A549 treated with CORT108297 at 1 μM for 4 hours (cell line): ENCODE results near the gene DYNLL1. TPM values are rescaled to one million over a fixed set of nuclear protein-coding genes. Genes with fewer than 3 reads are reported as not detected.

ENCODE experiments used
- total RNA-seq: library from RNA; stranded (reverse); fragments of 200-300 nt; extraction: Qiagen RNA extraction; gene quantifications from 5 replicates; pipeline ENCODE4 v1.2.3, GENCODE V29; 2022

The DYNLL1 gene
- 628 to 767 TPM (median 649 TPM) in 5 replicates for total RNA-seq

DNA sequence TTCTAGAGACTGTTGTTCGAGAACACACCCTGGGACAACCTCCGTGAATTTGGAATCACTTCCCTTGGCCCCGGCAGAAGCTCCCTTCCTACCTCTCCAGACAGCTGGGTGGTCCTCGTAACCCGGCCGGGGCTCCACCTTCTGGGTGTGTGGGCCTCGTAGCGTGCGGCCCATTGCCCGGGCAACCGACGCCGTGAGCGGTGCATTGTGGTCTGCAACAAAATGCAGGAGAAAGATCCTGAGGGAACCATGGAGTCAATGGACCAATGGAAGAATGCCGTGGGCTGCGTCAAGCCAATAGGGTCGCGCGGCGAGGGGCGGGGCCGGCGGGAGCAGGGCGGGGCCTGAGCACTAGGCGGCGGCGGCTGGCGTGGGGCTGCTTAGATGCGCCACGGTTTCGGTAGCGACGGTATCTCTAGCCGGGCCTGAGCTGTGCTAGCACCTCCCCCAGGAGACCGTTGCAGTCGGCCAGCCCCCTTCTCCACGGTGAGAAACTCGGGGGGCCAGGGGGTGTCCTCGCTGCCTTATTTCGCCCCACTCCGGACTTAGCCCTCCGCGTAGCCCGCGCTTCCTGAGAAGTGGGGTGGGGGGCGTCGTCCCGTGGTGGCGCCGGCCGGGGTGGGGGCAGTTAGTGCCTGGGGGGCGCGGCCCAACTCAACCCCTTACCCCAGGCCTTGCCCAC is at the start of gene DYNLL1:
DYNLL1 (plus strand) TSS at position 383 of the 682 bp plus-strand sequence. CDS start 309 bp downstream, outside the sequence.

DNA sequence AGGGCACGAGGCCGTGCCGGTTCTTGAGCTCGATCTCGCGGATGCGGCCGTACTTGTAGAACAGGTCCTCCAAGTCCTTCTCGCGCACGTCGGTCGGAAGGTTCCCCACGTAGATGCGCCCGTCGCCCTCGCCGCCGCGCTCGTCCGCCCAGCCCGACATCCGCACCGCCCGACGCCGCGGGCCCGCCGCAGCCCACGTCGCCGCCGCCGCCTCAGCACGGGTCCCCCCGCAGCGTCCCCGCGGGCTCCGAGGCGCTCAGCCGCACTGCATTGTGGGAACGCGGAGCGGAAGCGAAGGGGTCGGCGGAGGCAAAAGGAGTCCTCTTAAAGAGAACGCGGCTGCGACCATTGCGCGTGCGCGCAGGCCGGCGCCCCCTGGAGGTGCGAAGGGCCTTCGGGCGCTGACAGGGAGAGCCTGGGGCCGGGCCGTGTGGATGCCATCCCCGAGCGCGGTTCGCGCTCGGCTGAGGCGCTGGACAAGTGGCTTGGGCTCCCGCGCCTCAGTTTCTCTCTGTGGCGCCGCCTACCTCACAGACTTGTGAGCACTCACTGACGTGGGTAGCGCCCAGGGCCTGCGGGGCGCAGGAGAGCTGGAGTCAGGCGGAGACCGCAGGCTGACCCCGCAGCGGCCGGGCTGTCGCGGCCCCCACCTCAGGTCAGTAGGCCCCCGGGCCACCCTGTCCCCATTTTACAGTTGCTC is 26.3 kb upstream of the DYNLL1 start, which contains the start of gene SRSF9:
SRSF9 (minus strand) TSS at position 299 of the 700 bp plus-strand sequence; CDS start at position 160, 139 bp downstream.

DNA sequence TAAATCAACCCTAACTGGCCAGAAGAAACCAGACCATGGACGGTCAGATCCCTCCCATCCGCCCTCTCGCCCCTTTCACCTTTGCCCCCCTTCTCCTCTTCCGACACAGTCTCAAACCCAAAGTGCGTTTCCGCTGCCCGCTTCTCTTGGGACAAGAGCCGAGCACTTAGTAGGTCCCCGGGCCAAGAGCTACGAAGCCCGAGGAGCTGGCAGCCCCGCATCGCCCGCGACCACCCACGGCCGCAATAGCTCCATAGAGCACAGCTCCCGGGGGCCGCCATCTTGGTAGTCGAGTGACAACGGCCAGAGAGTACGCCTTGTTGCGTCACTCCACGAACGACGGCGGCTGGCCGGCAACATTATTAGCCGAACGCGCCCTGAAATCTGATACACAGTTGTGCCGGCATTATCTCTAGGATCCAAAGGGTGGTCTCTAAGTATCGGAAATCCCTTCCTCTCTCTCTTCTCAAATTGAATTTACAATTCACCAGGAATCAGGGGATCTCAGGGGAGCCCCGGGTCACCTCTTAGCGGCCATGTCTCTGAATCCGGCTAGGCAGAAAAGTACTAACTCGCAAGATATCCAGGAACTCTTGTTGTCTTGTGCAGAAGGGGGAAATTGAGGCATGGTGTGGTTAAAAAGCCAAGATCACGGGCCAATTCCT is 33.1 kb downstream of the DYNLL1 start, which contains the start of gene COQ5:
COQ5 (minus strand) TSS at position 298 of the 665 bp plus-strand sequence; CDS start at position 281, 17 bp downstream.

DNA sequence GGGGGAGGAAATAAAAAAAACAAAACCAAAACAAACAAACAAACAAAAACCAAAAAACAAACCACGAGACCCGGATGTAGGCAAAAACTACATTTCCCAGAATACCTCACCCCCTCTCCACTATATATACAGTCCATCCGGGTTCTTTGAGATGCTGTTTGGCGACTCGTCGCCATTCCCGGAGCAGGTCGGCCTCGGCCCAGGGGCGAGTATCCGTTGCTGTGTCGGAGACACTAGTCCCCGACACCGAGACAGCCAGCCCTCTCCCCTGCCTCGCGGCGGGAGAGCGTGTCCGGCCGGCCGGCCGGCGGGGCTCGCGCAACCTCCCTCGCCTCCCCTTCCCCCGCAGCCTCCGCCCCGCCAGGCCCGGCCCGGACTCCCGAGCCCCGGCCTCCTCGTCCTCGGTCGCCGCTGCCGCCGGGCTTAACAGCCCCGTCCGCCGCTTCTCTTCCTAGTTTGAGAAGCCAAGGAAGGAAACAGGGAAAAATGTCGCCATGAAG is 38.3 kb downstream of the DYNLL1 start, which contains the start of gene RNF10:
RNF10 (plus strand) TSS at position 154 of the 500 bp plus-strand sequence. CDS start 456 bp downstream, outside the sequence.

Other genes with a start within 250 kb of the DYNLL1 start
- gene PXN, start 230.4 kb upstream of the DYNLL1 start, total RNA-seq = 162 to 192 TPM (median 177 TPM) in 5 replicates
- not detected in 5 replicates for gene RNU4-2, start 204.2 kb upstream of the DYNLL1 start, total RNA-seq
- not detected in 5 replicates for gene RNU4-1, start 202.9 kb upstream of the DYNLL1 start, total RNA-seq
- 0.79 to 0.96 TPM (median 0.89 TPM) in 5 replicates for gene SIRT4, start 193.8 kb upstream of the DYNLL1 start, total RNA-seq
- gene PLA2G1B, start 168.3 kb upstream of the DYNLL1 start, total RNA-seq = 0.24 TPM in 1 of 5 replicates, not detected in the others
- 1.1 to 1.4 TPM (median 1.2 TPM) in 5 replicates for gene MSI1, start 126.9 kb upstream of the DYNLL1 start, total RNA-seq
- 710 to 890 TPM (median 854 TPM) in 5 replicates for gene COX6A1, start 58.0 kb upstream of the DYNLL1 start, total RNA-seq
- 72.6 to 91.5 TPM (median 74.1 TPM) in 5 replicates for gene TRIAP1, start 49.7 kb upstream of the DYNLL1 start, total RNA-seq
- gene GATC, start 49.7 kb upstream of the DYNLL1 start, total RNA-seq = 22.6 to 26.1 TPM (median 25.3 TPM) in 5 replicates
- gene SRSF9, start 26.4 kb upstream of the DYNLL1 start, total RNA-seq = 181 to 225 TPM (median 215 TPM) in 5 replicates
- gene COQ5, start 33.0 kb downstream of the DYNLL1 start, total RNA-seq = 27.2 to 30.9 TPM (median 27.9 TPM) in 5 replicates
- gene RNF10, start 38.2 kb downstream of the DYNLL1 start, total RNA-seq = 99.3 to 116 TPM (median 102 TPM) in 5 replicates
- 50.7 to 58.4 TPM (median 51.9 TPM) in 5 replicates for gene POP5, start 85.3 kb downstream of the DYNLL1 start, total RNA-seq
- gene CABP1, start 144.5 kb downstream of the DYNLL1 start, total RNA-seq = 0.08 to 0.28 TPM (median 0.25 TPM) in 5 replicates
- 82.8 to 102 TPM (median 87.8 TPM) in 5 replicates for gene MLEC, start 191.0 kb downstream of the DYNLL1 start, total RNA-seq
- gene UNC119B, start 214.3 kb downstream of the DYNLL1 start, total RNA-seq = 25.0 to 31.6 TPM (median 28.8 TPM) in 5 replicates
- gene ACADS, start 229.7 kb downstream of the DYNLL1 start, total RNA-seq = 8.4 to 11.5 TPM (median 11.4 TPM) in 5 replicates